ENCODE data around the gene KCNK10. TPM values are rescaled to one million over a fixed set of nuclear protein-coding genes. Genes with fewer than 3 reads are reported as not detected.

The KCNK10 gene
- total and polyA plus RNA-seq, 10 of the 15 experiments (the other 5 are each of a cell fraction or from before 2014, with no cell fraction given) = 0.01 to 0.06 (median 0.02) TPM; not detected in 7

- no peak for TF ChIP-seq NR2C2 (IDR thresholded peaks at IDR 0.05; ENCODE audit: borderline replicate concordance, control insufficient read depth, insufficient read length, low read depth)
- TF ChIP-seq MTA3 (IDR thresholded peaks at IDR 0.05; ENCODE audit: borderline replicate concordance, low read length) = no peak
- TF ChIP-seq NRF1 (conservative IDR thresholded peaks at IDR 0.05; ENCODE audit: low read depth, low read length) = no peak
Measured at GRCh38 chr14:88188745-88189416, 134.2 kb downstream of the KCNK10 start (continued).

DNA sequence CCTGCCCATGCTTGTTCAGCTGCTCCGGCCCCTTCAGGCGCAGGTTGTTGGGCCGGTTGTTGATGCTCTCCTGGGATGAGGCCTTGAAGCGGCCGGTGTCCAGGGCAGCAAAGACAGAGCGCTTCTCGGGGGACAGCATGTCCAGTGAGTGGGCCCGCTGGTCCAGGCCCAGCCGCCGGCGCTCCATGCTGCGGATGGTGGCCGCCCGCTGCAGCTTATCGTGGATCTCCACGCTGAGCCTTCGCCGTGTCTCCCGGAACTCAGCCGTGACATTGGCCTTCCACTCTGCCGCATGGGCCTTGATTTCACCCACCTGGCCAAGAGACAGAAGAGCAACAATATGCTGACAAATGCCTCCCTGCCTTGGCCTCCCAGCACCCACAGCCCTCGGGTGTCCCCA is 137.2 kb downstream of the KCNK10 start:
- Histone ChIP-seq H3K27me3 (replicated peaks in 1 of 2; ENCODE audit: control insufficient read depth in 2 of 2, insufficient read depth in 2 of 2, low read length in 1 of 2) (no peaks in the 10 kb centered on the region; a peak in 1 of 4 replicates), H3K36me3 (ENCODE audit: control insufficient read depth in 2 of 2, insufficient read depth in 2 of 2, low read length in 1 of 2) (no peaks in the 10 kb centered on the region), H3K79me2 (ENCODE audit: control insufficient read depth, insufficient read depth, low read length) (no peaks in the 10 kb centered on the region), H3K4me1 (ENCODE audit: control insufficient read depth, insufficient read depth, low read length) (peaks cover 10% of the 10 kb centered on the region; the same call in 1 of the 2 replicates), H3K9ac (ENCODE audit: control insufficient read depth, insufficient read depth, low read length) (no peak overlapping the region), H2AFZ (ENCODE audit: control insufficient read depth, low read depth, low read length) (no peak overlapping the region), H3K4me2 (ENCODE audit: control insufficient read depth, insufficient read depth) (no peak overlapping the region), H3K27ac (ENCODE audit: control insufficient read depth, insufficient read depth) (no peak overlapping the region), H4K20me1 (ENCODE audit: control insufficient read depth, insufficient read depth) (no peaks in the 10 kb centered on the region), H3K9me3 (replicated peaks; ENCODE audit: control insufficient read depth, insufficient read depth, low read length) (no peaks in the 10 kb centered on the region), H3K4me3 (no peak overlapping the region)
- ATAC-seq (no peak), FAIRE-seq (no peak), DNase-seq (ENCODE audit: low read depth, low spot score) (no peak)
- CTCF ChIA-PET = no interaction called here
- POLR2A ChIA-PET = no interaction called here
- 75% methylated on average over 22 of the region's 22 CpGs for WGBS (ENCODE audit: insufficient coverage, insufficient replicate concordance, low lambda C conversion rate, missing lambda C conversion rate)
- in situ Hi-C loops (cut with MboI) (loop anchor here (10.0 kb wide), 1 partner anchor 241 kb away; no protein-coding TSS in a partner anchor), intact Hi-C loops (cut with micrococcal nuclease; ENCODE audit: unreplicated experiment) (loop anchor here (5.0 kb wide), 2 partner anchors 191 to 239 kb away; no protein-coding TSS in a partner anchor)
- RAD21 ChIA-PET (ENCODE audit: unreplicated experiment) = no interaction called here
- SMC1A ChIA-PET (ENCODE audit: uncharacterized antibody, unreplicated experiment) = no interaction called here
- BruUV-seq (replicated peaks) = no TSS peak
- TF ChIP-seq PBX3 (IDR thresholded peaks at IDR 0.05; ENCODE audit: insufficient replicate concordance, low read depth, low read length) = no peak
- no peak for TF ChIP-seq RFX5 (IDR thresholded peaks at IDR 0.05; ENCODE audit: low read depth, low read length)
- no peak for TF ChIP-seq SREBF2 (IDR thresholded peaks at IDR 0.05; ENCODE audit: low read length)
- TF ChIP-seq DPF2 (IDR thresholded peaks at IDR 0.05) = no peak
- TF ChIP-seq, protein P1, sequence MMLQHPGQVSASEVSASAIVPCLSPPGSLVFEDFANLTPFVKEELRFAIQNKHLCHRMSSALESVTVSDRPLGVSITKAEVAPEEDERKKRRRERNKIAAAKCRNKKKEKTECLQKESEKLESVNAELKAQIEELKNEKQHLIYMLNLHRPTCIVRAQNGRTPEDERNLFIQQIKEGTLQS (IDR thresholded peaks at IDR 0.05; ENCODE audit: borderline replicate concordance, extremely low read depth, low read depth, low read length) = no peak
- TF ChIP-seq MLLT1 (IDR thresholded peaks at IDR 0.05) = no peak
- no peak for TF ChIP-seq MYC (IDR thresholded peaks at IDR 0.05; ENCODE audit: insufficient read depth, insufficient read length, insufficient replicate concordance, low read length, severe bottlenecking)
- TF ChIP-seq ZBTB11 (CRISPR knock-in tag; IDR thresholded peaks at IDR 0.05) = no peak
- no peak for TF ChIP-seq SIN3A (IDR thresholded peaks at IDR 0.05; ENCODE audit: low read depth, low read length)
- no peak for TF ChIP-seq NBN (IDR thresholded peaks at IDR 0.05)
- TF ChIP-seq IKZF2 (IDR thresholded peaks at IDR 0.05) = no peak
- TF ChIP-seq EP300 (IDR thresholded peaks at IDR 0.05; ENCODE audit: borderline replicate concordance in 1 of 2, control insufficient read depth in 1 of 2, low read depth in 2 of 2, low read length in 2 of 2) = no peak
